GM12864 (cell line): Measurements from ENCODE around the gene CELF2.

Experiments
- DNase-seq: peaks from one replicate; pipeline ENCODE4 v3.0.0-alpha.2; 2011; ENCODE audit warnings: low read depth
- H3K4me3 ChIP-seq: 2 replicates; pipeline ENCODE4 v1.5.1; 2011; ENCODE audit warnings: mild to moderate bottlenecking, low read depth, low read length, control low read depth
- TF ChIP-seq, protein P1 (sequence below): IDR thresholded peaks from 2 replicates; pipeline ENCODE4 v1.5.1; 2011; ENCODE audit warnings: low read depth, mild to moderate bottlenecking, moderate library complexity, low read length, control low read depth, inconsistent platforms; ENCODE audit errors: missing control alignments

CELF2 gene

DNA sequence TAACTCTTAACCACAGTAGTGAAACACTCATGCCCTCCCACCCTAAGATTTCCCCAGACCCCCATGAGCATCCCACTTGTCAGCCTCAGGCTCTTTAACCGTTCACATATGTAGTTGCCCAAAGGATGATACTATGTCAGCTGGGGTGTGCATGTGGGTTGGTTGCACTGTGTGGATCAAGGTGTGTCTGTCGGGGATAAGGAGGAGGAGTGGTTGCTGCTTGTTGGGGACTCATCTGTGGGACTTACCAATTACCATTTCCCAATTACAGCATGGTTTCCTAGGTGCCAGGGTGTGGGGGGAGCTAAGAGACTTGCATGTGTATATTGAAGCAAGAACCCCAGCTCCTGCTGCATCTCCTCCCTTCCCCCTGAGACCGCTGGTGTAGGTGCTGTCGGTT is 48.8 kb downstream of the CELF2 start:
- TF ChIP-seq, protein P1, sequence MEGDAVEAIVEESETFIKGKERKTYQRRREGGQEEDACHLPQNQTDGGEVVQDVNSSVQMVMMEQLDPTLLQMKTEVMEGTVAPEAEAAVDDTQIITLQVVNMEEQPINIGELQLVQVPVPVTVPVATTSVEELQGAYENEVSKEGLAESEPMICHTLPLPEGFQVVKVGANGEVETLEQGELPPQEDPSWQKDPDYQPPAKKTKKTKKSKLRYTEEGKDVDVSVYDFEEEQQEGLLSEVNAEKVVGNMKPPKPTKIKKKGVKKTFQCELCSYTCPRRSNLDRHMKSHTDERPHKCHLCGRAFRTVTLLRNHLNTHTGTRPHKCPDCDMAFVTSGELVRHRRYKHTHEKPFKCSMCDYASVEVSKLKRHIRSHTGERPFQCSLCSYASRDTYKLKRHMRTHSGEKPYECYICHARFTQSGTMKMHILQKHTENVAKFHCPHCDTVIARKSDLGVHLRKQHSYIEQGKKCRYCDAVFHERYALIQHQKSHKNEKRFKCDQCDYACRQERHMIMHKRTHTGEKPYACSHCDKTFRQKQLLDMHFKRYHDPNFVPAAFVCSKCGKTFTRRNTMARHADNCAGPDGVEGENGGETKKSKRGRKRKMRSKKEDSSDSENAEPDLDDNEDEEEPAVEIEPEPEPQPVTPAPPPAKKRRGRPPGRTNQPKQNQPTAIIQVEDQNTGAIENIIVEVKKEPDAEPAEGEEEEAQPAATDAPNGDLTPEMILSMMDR, result no peak
- DNase-seq, result no peak
- H3K4me3 ChIP-seq, result no peak overlapping the region

DNA sequence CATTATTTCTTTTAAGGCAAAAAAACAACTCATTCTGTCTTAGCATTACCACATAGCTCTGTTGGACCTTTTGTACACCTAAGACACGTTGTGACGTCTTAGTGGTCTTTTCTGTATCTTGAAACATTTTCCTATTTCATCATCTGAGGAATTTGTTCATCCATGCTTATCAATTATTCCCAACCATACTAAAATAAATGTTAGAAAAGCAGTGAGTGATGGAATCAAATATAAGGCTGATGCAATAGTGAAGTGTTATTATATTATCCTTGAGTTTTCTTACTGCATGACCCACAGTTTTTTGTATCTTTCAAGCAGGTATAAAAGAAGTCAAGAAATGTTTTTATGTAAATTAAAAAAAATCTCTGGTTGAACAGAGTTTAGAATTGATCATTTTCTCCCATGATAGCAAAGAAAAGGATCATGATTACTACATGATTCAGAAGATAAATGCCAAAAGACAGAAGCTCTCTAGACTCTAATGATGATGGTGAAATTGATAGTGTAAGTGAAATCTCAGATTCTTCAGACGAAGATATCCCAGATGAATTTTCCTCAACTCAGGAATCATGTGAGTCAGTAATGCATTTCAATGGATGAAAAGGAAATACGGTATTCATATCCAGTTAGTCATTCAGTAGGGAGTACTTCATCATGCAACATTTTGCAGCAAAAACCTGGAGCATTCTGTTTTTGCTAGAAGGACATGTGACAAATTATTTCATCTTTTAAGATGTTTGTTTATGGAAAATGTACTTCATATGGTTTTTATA is 51.4 kb downstream of the CELF2 start:
- DNase-seq, result no peak
- TF ChIP-seq, protein P1, result no peak
- H3K4me3 ChIP-seq, result no peak overlapping the region

DNA sequence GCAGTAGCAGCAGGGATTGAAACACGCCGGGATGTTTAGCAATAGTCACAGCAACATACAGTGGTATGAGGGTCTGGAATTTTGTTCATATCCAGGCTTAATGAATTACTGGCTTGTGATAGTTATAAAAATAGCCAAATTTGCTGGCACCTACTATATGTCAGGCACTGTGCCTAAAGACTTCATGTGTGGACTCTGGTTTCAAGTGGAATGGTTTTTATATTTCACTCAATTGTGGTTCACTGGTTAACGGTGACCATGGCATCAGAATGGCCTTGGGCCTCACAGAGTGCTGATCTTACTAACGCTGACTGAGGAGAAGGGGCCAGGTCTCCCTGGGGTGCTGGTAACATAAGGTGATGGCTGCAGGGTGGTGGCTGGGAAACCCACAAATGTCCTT is 55.7 kb downstream of the CELF2 start:
- DNase-seq, result no peak
- TF ChIP-seq, protein P1, result no peak
- H3K4me3 ChIP-seq, result no peak overlapping the region

DNA sequence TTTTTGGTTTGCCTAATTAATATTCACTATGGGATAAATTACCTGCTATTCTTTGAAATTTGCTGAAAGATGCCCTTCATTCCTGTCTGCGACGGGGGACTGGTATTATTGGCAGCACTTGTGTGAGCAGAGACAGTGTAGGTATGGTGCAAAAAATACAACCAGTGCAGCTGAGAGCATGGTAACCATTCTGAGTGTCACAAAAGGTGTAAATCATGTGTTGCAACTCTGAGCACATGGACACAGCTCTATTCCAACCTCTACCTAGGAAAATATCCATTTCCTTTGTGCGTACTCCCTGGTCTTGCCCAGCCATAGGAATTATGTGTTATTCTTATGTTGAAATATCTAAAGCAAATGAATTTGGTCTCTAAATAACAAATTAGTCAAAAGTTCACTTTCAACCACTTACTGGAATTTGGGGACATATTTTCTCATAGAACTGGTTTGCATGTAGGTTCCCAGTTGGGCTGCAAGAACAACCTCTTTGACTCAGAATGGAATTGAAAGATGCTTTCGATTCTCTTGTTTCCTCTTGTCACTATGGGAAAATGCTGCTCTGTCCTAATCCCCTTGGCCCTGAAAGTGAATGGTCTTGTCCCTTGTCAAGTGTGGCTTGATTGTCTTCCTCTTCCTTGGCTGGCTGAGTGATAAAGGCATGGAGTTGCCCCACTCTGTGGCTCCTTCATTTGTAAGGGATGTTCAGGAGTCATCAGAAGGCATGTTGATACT is 57.0 kb downstream of the CELF2 start:
- H3K4me3 ChIP-seq, result no peak overlapping the region; the same call in 1 of the 2 replicates
- DNase-seq, result peak; percentile 62
- TF ChIP-seq, protein P1, result no peak

DNA sequence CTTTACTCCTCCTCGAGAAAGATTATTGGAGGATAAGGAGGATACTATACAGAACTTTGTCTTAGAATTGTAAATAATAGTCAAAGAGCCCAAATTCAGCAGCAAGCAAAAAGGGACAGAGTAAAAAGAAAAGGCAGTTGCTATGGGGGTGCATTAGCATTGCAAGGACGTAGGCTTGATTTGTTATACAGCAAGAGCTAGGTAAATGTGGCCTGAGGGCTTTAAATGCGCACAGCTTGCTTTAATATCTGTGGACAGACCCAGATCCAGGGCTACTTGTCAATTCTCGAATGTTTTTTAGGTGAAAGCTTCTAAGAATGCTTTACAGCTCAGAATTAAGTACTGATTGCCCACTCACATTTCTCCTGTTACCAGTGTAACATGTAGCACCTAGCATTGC is 58.5 kb downstream of the CELF2 start:
- no peak for DNase-seq
- TF ChIP-seq, protein P1, result no peak
- H3K4me3 ChIP-seq, result no peak overlapping the region

DNA sequence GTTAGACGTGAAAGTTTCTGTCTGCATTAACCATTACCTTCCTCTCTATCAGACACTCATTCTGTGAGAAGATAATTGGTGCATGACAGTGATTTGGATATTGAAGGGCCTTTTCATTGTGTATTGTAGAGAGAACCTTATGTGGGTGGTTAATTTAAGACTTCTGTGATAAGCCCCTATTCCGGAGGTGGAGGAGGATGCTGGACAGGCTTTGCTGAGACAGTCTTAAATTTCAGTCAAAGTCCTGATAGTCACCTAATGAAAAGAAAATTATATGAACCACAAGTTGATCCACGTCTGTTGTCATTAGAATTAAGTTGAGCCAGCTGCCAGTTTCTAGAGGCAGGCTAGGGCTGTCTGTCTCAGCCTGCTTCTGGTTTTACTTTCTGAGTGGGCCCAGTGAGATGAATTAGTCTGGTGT is 62.9 kb downstream of the CELF2 start:
- TF ChIP-seq, protein P1, result no peak
- no peak overlapping the region for H3K4me3 ChIP-seq
- peak; percentile 34 for DNase-seq
